HG02870 (cell line): ENCODE measurements around the gene PPY.
"Not testable (repeated sequence)": the region's sequence is repeated elsewhere in the genome, so short reads cannot be mapped to it uniquely, and the experiment has no call there.

Experiments used
- ATAC-seq: cut with Tn5 transposase; IDR thresholded peaks from one replicate; pipeline ENCODE4 v1.9.1; 2021; ENCODE audit warnings: mild to moderate bottlenecking, moderate library complexity; ENCODE audit not compliant: unreplicated experiment

The PPY gene

GRCh38 chr17:43942051-43942685, at the start of gene PPY:
PPY (minus strand) TSS chr17:43942476; CDS start chr17:43941654, 822 bp downstream.
- ATAC-seq = no peak

- ATAC-seq = no peak
Measured at GRCh38 chr17:43988301-43988700, 46.0 kb upstream of the PPY start.

GRCh38 chr17:43987131-43988021, 45.1 kb upstream of the PPY start:
- ATAC-seq = no peak

GRCh38 chr17:43986225-43986981, 44.1 kb upstream of the PPY start:
- ATAC-seq = no peak

GRCh38 chr17:43984521-43984920, 42.2 kb upstream of the PPY start:
- no peak for ATAC-seq

GRCh38 chr17:43983515-43984411, 41.5 kb upstream of the PPY start:
- no peak for ATAC-seq

- ATAC-seq = no peak
Measured at GRCh38 chr17:43983196-43983514, 40.9 kb upstream of the PPY start.

- ATAC-seq = no peak
Measured at GRCh38 chr17:43982171-43982570, 39.9 kb upstream of the PPY start.

- ATAC-seq = no peak
Measured at GRCh38 chr17:43979671-43980070, 37.4 kb upstream of the PPY start.

- ATAC-seq = no peak
Measured at GRCh38 chr17:43979011-43979410, 36.7 kb upstream of the PPY start.

- ATAC-seq = no peak
Measured at GRCh38 chr17:43978078-43978477, 35.8 kb upstream of the PPY start.

GRCh38 chr17:43976963-43977837, 34.9 kb upstream of the PPY start:
- no peak for ATAC-seq

GRCh38 chr17:43975898-43976297, 33.6 kb upstream of the PPY start:
- no peak for ATAC-seq

GRCh38 chr17:43974382-43975266, 32.3 kb upstream of the PPY start:
- ATAC-seq = no peak

- ATAC-seq = not testable (repeated sequence)
Measured at GRCh38 chr17:43972444-43973212, 30.4 kb upstream of the PPY start.

- ATAC-seq = not testable (repeated sequence)
Measured at GRCh38 chr17:43971436-43971835, 29.2 kb upstream of the PPY start.

GRCh38 chr17:43970366-43970765, 28.1 kb upstream of the PPY start:
- no peak for ATAC-seq
